Measurements from ENCODE around the gene TMEM145. TPM values are rescaled to one million over a fixed set of nuclear protein-coding genes. Genes with fewer than 3 reads are reported as not detected.
"Not testable (repeated sequence)": the region's sequence is repeated elsewhere in the genome, so short reads cannot be mapped to it uniquely, and the experiment has no call there.

The TMEM145 gene
- total RNA-seq, 1 donor from 2014 or later: not detected

DNA sequence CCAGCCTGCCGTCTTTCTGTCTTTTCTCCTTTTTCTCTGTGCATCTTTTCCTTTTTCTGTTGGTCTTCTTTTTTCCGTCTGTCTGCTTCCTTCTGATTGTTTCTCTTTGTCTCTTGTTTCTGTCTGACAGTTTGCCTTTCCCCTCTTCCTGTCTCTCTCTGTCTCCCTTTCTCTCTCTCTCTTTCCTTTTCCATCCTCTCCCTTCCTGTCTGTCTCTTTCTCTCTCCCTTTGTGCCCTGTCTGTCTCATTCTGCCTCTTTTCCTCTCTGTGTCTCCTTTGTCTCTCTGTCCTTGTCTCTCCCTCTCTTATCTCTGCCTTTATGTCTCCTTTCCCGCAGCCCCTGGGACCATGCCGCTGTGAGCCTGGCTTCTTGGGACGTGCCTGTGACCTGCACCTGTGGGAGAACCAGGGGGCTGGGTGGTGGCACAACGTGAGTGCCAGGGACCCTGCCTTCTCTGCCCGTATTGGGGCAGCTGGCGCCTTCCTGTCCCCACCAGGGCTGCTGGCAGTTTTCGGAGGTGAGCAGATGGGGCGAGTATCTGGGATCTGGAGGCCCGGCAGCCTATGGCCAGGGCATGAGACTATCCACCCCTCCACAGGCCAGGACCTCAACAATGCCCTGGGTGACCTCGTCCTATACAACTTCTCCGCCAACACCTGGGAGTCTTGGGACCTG, 21.7 kb downstream of the TMEM145 start:
- DNase-seq (ENCODE audit: low spot score): no peak

DNA sequence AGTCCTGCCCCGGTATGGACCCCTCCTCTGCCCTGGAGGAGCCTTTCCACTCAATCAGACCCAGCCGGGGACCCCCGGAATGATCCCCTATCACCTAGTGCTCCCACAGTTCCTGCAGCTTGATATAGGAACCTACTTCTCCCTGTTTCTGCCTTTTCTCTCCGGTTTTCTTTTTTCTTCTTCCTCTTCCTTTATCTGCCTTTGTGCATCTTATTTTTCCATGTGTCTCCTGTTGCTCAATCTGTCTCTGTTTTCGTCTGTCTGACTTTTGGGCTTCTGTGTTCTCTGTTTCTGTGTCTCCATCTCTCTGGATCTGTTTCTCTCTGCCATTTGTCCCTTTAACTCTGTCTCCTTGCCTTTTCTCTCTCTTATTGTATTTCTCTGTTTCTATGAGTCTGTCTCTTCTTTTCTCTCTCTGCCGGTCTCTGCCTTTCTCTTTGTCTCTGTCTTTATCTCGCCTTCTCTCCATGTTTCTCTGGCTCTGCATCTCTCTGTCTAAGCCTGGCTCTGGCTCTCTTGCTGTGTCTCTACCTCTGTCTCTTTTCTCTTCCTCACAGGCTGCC, 22.3 kb downstream of the TMEM145 start:
- no peak for DNase-seq (ENCODE audit: low spot score)

DNA sequence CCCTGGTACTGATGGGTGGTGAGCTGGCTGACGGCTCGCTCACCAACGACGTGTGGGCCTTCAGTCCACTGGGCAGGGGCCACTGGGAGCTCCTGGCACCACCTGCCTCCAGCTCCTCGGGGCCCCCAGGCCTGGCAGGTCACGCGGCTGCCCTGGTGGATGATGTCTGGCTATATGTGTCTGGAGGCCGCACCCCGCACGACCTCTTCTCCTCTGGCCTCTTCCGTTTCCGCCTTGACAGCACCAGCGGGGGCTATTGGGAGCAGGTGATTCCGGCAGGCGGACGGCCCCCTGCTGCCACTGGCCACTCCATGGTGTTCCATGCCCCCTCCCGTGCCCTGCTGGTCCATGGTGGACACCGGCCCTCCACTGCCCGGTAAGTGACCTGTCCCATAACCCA, 22.9 kb downstream of the TMEM145 start:
- DNase-seq (ENCODE audit: low spot score): no peak

DNA sequence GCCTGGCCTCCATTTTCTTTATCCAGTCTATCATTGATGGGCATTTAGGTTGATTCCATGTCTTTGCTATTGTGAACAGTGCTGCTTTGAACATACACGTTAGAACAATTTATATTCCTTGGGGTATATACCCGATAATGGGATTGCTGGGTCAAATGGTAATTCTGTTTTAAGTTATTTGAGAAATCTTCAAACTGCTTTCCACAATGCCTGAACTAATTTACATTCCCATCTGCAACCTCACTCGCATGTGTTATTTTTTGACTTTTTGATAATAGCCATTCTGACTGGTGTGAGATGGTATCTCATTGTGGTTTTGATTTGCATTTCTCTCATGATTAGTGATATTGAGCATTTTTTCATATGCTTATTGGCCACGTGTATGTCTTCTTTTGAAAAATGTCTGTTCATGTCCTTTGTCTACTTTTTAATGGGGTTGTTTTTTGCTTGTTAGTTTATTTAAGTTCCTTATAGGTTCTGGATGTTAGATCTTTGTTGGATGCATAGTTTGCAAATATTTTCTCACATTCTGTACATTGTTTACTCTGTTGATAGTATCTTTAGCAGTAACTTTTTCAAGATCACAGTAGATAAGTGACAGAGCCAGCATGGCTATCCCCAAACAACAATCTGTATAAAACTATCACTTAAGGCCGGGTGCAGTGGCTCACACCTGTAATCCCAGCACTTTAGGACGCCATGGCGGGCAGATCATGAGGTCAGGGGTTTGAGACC, 26.2 kb downstream of the TMEM145 start:
- not testable (repeated sequence) for DNase-seq (ENCODE audit: low spot score)

DNA sequence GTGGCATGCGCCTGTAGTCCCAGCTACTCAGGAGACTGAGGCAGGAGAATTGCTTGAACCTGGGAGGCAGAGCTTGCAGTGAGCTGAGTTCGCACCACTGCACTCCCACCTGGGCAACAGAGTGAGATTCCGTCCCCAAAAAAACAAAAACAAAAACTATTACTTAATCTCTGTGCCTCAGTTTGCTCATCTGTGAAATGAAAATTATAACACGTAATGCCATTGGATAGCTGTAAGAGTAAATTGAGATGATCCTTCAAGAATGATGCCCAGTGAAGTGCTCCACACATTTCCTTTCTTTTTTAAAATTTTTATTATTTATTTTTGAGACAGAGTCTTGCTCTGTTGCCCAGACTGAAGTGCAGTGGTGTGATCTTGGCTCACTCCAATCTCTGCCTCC, 26.8 kb downstream of the TMEM145 start:
- not testable (repeated sequence) for DNase-seq (ENCODE audit: low spot score)

DNA sequence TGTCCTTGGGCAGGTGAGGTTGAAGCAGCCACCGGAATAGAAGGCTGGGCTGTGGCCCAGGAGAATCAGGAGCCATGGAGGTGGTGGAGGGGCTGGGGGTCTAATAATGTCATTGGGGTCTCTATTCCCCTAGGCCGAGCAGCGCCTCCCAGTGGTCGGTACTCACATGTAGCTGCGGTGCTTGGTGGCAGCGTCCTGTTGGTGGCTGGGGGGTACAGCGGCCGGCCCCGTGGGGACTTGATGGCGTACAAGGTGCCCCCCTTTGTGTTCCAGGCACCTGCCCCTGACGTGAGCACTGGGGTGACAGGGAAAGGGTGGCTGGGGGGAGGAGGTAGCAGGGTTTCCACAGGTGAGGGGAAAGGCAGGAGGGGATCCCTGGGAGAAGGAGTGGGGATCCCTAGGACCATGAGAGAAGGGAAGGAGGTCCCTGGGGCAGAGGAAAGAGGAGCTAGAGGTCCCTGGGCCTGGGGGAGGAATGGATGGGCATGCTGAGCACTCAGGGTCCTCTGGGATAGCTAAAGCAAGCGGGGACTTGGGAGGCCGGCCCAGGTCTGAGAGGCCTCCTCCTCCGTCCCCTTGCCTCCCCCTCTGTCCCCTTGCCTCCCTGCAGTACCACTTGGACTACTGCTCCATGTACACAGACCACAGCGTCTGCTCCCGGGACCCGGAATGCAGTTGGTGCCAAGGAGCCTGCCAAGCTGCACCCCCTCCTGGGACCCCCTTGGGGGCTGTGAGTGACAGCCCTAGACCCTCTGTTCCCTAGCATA, 30.4 kb downstream of the TMEM145 start:
- DNase-seq (ENCODE audit: low spot score): no peak

DNA sequence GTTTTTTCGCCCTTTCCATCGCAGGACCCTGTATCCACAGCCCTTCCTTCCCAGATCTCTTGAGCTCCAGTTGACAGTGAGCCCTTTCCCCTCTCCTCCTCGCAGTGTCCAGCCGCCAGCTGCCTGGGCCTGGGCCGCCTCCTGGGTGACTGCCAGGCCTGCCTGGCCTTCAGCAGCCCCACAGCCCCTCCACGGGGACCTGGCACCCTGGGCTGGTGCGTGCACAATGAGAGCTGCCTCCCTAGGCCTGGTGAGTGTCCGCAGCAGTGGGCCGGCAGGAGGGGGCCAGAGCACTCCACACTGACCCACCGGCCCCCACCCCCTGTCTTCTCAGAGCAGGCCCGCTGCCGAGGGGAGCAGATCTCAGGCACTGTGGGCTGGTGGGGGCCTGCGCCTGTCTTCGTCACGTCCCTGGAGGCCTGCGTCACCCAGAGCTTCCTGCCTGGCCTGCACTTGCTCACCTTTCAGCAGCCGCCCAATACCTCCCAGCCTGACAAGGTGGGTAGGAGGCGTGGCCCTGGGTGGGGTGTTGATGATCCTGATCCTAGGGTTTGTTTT, 31.3 kb downstream of the TMEM145 start:
- no peak for DNase-seq (ENCODE audit: low spot score)

DNA sequence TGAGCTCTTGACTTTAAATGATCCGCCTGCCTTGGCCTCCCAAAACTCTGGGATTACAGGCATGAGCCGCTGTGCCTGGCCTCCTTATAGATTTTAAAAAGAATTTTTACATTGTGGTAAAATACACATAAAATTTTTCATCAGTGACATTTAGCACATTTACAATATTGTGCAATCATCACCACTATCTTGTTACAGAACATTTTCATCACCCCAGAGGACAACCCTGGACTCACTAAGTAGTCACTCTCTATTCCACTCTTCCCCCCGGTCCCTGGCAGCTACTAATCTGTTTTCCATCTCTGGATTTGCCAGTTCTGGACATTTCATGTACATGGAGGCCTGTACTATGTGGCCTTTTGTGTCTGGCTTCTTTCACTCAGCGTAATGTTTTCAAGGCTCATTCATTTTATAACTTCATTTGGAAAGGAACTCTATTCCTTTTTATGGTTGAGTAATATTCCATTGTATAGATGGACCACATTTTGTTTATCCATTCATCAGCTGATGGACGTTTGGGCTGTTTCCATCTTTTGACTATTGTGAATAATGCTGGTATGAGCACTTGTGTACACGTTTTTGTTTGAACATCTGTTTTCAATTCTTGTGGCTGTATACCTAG, 32.2 kb downstream of the TMEM145 start:
- DNase-seq (ENCODE audit: low spot score): no peak

DNA sequence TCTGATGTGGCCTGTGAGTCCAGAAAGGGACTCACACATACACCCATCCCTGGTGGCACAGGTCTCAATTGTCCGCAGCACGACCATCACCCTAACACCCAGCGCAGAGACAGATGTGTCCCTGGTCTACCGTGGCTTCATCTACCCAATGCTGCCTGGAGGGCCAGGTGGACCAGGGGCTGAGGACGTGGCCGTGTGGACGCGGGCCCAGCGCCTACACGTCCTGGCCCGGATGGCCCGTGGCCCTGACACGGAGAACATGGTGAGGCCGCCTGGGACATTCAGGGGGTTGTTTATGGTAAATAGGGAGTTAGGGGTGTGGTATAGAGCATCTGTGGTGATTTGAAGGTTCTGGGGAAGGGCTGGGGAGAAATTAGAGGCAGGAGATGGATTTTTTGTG, 35.1 kb downstream of the TMEM145 start:
- no peak for DNase-seq (ENCODE audit: low spot score)

DNA sequence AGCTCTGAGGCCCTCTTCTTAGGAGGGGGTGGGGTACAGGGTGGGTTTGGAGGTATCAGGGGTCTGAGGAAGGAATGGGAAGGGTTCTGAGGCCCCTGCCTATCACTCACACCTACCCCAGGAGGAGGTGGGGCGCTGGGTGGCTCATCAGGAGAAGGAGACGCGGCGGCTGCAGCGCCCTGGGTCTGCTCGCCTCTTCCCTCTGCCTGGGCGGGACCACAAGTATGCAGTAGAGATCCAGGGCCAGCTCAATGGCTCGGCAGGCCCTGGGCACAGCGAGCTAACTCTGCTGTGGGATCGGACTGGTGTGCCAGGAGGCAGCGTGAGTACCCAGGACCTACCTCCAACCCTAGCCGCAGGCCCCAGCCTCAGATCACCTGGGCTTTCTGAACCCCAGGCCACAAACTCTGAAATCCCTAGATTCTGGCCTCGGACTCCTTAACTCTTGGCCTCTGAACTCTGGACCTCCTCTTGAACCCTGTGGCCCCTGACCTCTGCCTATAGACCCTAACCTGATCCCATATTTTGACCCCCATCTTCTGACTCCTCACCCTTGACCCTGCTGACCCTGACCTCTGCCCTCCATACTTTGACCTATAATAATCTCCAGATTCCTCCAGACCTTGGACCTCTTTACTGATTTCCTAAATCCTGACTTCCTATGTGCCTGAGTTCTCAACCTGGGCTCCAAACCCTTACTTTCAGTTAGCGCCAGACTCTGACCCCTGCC, 36.4 kb downstream of the TMEM145 start:
- DNase-seq (ENCODE audit: low spot score): no peak

DNA sequence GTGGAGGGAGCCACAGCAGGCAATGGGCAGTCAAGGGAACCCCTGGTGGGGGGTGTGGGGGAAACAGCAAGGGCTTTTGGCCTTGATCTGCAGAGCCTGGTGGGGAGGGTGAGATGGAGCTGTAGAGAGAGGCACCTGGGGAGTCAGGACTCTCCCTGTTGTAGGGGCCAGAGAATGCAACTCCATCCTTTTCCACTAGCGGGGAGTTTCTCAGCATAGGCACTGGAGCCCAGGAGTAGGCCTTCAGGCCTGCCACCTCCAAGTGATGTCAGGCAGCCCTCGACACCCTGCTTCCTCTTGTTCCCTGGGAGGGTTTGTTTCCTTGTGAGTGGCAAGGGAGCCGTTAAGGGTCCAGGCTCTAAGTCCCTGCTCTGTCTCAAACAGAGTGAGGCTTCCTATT, 37.3 kb downstream of the TMEM145 start:
- DNase-seq (ENCODE audit: low spot score): no peak

DNA sequence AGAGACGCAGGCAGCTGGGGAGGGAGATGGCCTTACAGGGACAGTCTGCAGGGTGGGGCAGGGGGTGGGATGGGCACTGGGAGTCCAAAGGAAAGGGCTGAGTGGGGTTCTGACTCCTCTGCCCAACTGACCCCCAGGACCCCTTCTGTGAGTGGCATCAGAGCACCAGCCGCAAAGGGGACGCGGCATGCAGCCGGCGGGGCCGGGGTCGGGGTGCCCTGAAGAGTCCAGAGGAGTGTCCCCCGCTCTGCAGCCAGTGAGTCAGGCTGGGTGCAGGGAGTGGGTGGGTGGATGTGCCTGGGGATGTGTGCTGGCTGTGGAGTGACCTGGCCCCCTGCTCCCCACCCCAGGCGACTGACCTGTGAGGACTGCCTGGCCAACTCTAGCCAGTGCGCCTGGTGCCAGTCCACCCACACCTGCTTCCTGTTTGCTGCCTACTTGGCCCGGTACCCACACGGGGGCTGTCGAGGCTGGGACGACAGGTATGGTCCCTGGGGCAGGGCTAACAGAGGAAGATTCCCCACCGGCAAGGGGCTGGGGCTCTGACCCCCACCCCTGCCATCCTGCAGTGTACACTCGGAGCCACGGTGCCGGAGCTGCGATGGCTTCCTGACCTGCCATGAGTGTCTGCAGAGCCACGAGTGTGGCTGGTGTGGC, 38.1 kb downstream of the TMEM145 start:
- no peak for DNase-seq (ENCODE audit: low spot score)

DNA sequence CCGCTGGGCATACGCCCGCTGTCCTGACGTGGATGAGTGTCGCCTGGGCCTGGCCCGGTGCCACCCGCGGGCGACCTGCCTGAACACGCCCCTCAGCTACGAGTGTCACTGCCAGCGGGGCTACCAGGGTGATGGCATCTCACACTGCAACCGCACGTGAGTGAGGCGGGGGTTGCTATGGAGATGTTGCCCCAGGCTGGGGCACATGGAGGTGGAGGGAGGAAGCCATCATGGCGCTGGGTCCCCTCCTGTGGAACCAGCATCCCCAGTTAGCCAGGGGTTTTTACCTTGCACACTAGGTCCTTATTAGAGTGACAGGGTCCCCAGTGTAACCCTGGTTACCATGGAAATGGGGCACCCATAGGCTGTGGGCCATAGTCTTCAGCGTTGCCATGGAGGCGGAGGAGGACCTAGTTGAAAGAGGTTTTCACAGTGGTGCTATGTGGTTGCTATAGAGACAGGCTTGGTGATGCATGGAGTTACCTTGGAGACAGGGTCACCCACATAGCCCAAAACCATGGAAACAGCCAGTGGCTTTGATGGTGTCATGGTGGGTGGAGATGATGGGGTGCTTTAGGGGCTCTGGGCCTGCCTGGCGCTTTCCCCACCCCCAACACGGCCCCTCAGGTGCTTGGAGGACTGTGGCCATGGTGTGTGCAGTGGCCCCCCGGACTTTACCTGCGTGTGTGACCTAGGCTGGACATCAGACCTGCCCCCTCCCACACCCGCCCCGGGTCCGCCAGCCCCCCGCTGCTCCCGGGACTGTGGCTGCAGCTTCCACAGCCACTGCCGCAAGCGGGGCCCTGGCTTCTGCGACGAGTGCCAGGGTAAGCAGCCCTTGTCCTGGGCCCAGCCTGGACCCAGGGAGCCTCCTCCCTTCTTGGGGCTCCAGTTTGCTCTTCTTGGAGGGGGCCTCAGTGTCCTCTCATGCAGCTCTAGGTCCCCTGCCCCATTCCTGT, 39.5 kb downstream of the TMEM145 start:
- no peak for DNase-seq (ENCODE audit: low spot score)

DNA sequence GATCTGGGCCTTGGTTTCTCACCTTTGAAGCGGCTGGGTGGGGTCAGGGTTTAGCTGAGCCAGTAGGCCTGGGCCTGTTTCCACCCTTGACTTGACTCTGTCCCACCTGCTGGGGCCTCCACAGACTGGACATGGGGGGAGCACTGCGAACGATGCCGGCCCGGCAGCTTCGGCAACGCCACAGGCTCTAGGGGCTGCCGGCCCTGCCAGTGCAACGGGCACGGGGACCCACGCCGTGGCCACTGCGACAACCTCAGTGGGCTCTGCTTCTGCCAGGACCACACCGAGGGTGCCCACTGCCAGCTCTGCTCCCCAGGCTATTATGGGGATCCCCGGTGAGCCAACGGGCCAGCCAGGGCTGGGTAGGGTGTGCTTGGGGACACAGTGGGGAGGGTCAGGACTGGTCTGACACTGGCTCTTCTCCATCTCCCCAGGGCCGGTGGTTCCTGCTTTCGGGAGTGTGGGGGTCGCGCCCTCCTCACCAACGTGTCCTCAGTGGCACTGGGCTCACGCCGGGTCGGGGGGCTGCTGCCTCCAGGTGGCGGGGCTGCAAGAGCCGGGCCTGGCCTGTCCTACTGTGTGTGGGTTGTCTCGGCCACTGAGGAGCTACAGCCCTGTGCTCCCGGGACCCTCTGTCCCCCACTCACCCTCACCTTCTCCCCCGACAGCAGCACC, 40.4 kb downstream of the TMEM145 start:
- DNase-seq (ENCODE audit: low spot score): no peak

DNA sequence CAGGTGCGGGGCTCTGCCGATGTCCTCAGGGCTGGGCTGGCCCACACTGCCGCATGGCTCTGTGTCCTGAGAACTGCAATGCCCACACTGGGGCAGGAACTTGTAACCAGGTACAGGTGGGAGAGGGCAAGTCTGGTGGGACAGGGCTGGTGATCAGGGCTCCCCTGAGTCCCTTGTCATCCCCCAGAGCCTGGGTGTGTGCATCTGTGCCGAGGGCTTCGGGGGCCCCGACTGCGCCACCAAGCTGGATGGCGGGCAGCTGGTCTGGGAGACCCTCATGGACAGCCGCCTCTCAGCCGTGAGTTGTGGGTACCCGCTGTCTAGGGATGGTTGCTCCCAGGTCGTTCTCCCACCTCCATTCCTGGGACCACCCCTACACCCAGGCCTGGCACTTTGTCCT, 42.8 kb downstream of the TMEM145 start:
- no peak for DNase-seq (ENCODE audit: low spot score)

DNA sequence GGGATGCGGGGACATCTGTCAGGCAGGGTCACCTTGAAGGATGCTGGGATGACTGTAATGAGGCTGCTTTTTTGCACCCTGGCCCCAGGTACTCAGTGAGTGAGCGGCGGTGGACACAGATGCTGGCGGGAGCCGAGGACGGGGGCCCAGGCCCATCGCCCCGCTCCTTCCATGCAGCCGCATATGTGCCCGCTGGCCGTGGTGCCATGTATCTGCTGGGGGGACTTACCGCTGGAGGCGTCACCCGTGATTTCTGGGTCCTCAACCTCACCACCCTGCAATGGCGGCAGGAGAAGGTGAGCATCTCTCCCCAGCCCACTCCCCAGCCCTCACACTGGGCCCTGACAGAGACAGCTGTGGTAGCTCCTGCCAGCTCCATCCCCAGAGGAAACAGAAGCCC, 43.6 kb downstream of the TMEM145 start:
- DNase-seq (ENCODE audit: low spot score): no peak

DNA sequence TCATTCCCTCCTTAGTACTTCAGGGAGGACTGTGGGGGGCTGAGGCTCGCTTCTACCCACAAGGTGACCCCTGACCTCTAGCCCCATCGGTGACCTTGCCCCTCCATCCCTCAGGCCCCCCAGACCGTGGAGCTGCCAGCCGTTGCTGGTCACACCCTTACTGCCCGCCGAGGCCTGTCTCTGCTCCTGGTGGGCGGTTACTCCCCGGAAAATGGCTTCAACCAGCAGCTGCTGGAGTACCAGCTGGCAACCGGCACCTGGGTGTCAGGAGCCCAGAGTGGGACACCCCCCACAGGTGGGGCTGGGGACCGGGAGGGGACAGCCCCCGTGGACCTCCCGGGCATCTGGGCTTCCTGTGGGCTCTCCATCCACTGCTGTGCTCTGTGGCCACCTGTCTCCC, 44.2 kb downstream of the TMEM145 start:
- DNase-seq (ENCODE audit: low spot score): no peak

DNA sequence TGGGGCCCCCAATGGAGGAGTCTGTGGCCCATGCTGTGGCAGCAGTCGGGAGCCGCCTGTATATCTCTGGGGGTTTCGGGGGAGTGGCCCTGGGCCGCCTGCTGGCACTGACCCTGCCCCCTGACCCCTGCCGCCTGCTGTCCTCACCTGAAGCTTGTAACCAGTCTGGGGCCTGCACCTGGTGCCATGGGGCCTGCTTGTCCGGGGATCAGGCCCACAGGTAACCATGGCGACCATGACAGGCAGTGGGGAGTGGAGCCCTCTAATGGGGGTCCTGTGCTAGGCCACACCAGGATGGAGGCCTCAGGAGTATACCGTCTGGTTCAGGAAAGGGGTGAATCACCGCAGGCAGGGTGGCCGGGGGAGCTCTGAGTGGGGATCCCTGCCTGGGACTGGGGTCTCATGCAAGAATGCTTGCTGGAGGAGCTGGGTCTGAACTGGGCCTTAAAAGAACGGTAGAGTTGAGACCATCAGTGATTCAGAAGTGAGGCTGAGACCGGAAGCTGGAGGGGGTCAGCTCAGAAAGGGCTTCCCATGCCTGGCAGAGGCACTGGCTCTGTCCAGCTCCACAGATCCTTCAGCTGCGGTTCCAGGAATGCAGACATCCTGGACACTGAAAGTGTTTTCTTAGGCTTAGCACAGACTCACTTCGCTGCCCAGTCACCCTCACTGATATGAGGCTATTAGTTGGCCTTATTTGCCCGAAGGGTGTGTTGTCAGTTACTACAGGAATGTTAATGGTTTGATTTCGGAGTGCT, 47.9 kb downstream of the TMEM145 start:
- DNase-seq (ENCODE audit: low spot score): no peak
